Measurements from ENCODE around the gene LANCL2.
A peak's percentile ranks its signal among the peaks of the same experiment; 100 is the strongest.

Gene LANCL2

DNA sequence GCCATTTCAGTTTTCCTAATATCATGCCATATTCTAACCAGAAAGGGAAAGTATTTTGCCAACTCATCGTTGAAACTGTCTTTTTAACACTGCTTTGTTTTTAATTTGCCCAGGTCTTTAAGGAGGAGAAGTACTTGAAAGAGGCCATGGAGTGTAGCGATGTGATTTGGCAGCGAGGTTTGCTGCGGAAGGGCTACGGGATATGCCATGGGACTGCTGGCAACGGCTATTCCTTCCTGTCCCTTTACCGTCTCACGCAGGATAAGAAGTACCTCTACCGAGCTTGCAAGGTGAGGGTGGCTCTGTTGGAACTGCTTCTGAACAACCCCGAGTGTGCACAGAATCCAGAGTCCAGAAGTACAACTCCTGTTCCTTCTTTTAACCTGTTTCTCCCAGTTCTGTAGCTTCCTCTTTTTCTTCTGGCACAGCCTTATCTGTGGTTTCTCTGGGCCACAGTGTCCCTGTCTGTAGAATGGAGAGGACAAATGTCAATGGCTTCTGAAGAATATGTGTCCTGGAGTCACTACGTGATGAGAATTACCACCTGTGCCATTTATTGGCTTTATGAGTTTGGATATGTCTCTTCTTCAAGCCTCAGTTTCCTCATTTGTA lies 60.1 kb downstream of the LANCL2 start:
- peaks cover 9% of the 10 kb centered on the region for H3K36me3 Mint-ChIP-seq (ENCODE audit: insufficient read depth)
- H3K4me1 Mint-ChIP-seq (ENCODE audit: low read depth in 2 of 2): peaks cover 0 to 2% of the 10 kb centered on the region in 2 donors
- ATAC-seq (replicated peaks) (no peak), DNase-seq (no peak)
- H3K27me3 Mint-ChIP-seq: no peaks in the 10 kb centered on the region
- no peak overlapping the region for H3K27ac Mint-ChIP-seq
- H3K9me3 Mint-ChIP-seq: no peaks in the 10 kb centered on the region
- H3K4me3 Mint-ChIP-seq: no peak overlapping the region

DNA sequence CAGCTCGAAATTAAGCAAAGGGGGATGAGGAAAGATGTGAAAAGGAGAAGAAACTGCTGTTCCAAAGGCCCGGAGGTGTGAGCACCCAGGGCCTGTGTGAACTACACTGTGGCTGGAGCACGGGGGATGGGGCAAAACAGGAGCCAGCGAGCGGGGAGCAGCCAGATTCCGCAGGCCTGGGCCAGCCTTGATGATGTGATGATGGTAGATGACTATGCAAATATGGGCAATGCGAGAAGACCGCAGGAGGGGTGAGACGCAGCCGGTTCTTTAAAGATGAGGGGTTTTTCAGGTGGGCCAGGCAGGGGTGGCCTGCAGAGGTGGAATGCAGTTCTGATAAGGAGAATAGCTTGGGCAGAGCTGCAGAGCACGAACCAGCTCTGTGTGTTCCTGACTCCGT lies 61.5 kb downstream of the LANCL2 start:
- ATAC-seq (replicated peaks) (no peak), DNase-seq (no peak)
- peaks cover 9% of the 10 kb centered on the region for H3K36me3 Mint-ChIP-seq (ENCODE audit: insufficient read depth)
- no peak overlapping the region for H3K4me3 Mint-ChIP-seq
- H3K27me3 Mint-ChIP-seq: no peaks in the 10 kb centered on the region
- no peaks in the 10 kb centered on the region for H3K9me3 Mint-ChIP-seq
- peaks cover 0 to 2% of the 10 kb centered on the region in 2 donors for H3K4me1 Mint-ChIP-seq (ENCODE audit: low read depth in 2 of 2)
- H3K27ac Mint-ChIP-seq: no peak overlapping the region

DNA sequence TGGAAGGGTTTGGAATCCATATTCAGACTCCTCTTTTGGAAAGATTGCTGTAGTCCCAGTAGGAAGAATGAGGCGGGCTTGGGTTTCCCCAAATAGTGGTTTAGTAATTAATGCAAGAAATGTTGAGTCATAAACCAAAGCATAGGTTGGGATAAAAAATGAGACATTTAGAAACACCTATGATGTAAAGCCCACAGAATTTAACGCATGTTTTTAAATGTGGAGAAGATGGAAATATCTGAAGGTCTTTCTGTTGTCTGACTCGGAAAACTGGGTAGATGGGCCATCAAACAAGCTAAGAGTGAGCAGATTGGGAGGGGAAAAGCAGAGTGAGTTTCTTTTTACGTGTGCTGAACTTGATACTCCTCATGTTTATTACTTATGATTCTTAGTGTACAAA lies 62.2 kb downstream of the LANCL2 start:
- no peak for ATAC-seq (replicated peaks)
- H3K4me3 Mint-ChIP-seq: no peak overlapping the region

DNA sequence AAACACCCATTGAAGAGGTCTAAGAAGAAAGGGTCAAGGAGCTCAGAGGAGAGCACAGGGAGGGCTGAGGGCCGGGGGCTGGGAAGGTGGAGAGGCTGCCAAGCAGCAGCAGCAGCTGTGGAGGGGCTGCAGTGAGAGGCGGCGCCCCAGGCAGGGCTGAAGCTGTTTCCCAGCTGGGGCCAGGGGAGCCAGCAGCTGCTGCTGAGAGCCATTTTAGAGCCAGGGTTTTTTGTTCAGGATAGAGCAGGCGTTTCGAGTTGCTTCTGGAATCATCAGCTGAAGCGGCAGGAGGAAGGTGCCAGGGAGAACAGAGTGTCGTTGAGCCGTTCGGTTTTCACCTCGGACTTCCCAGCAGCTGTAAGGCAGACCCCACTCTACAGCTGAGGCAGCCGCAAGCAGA lies 62.7 kb downstream of the LANCL2 start:
- Mint-ChIP-seq H3K36me3 (ENCODE audit: insufficient read depth) (peaks cover 6% of the 10 kb centered on the region), H3K4me3 (no peak overlapping the region)
- no peak for ATAC-seq (replicated peaks)

More for the DNA sequence above, 62.2 kb downstream of the LANCL2 start:
- no peaks in the 10 kb centered on the region for H3K9me3 Mint-ChIP-seq
- peak overlapping the region in 1 of 2 donors; percentile 26 for H3K27ac Mint-ChIP-seq
- DNase-seq: no peak
- H3K36me3 Mint-ChIP-seq (ENCODE audit: insufficient read depth): peaks cover 6% of the 10 kb centered on the region
- H3K4me1 Mint-ChIP-seq (ENCODE audit: low read depth in 2 of 2): peaks cover 0 to 2% of the 10 kb centered on the region in 2 donors
- H3K27me3 Mint-ChIP-seq: no peaks in the 10 kb centered on the region

DNA sequence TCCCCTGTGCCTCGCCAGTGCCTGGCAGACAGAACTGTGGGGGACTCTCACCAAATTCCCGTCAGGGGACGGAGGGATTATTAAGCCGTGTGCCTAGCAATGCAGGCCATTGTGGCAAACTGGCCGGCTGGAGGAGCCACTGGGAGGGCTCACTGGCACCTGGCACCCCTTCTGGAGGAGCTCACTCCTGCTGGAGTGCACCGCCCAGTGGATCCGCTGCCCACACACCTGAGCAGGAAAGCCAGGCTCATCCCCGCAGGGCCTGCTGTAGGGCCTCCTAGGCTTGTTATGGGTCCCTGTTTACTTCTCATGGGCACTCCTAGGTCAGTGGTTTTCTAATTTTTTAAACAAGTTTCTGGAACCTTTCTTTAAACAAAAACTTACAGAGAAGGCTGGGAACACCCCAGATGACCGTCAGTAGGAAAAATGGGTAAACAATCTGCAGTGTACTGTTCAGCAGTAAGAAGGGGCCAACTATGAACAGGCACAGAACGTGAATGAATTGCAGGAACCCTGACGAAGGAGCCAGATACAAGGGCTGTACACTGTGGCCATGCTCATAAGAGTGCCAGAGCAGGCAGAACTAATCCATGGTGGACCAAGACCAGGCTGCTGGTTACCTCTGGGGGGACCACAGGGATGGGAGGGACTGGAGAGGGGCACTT lies 64.8 kb downstream of the LANCL2 start:
- Mint-ChIP-seq H3K9me3 (no peaks in the 10 kb centered on the region), H3K4me1 (ENCODE audit: low read depth in 2 of 2) (peaks cover 4 to 7% of the 10 kb centered on the region in 2 donors), H3K27me3 (no peaks in the 10 kb centered on the region), H3K27ac (peak overlapping the region in 1 of 2 donors; percentile 62), H3K36me3 (ENCODE audit: insufficient read depth) (peaks cover 6% of the 10 kb centered on the region), H3K4me3 (no peak overlapping the region)
- no peak for DNase-seq
- no peak for ATAC-seq (replicated peaks)

More for the DNA sequence above, 62.7 kb downstream of the LANCL2 start:
- Mint-ChIP-seq H3K9me3 (no peaks in the 10 kb centered on the region), H3K4me1 (ENCODE audit: low read depth in 2 of 2) (peaks cover 2% of the 10 kb centered on the region in 2 donors), H3K27me3 (no peaks in the 10 kb centered on the region), H3K27ac (peak overlapping the region in 1 of 2 donors; percentile 26)
- no peak for DNase-seq

DNA sequence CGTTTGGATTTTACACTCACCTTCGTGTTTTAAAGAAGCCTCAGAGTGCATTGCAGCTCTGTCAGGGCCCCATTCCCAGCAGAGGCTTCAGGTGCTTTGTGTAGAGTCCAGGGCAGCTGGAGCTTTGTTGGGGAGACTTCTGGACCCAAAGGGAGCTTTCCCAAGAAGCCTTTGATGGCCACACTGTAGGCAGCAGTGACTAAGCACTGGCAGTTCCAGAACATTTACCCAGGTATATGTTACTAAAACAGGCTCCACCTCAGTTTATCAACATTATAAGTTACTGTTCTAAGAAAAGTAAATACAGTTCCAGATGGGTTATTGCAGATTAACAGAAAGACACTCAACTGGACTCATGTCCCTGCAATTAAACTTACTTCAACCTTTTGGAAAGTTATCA lies 66.8 kb downstream of the LANCL2 start:
- H3K4me1 Mint-ChIP-seq (ENCODE audit: low read depth in 2 of 2): peaks cover 4 to 9% of the 10 kb centered on the region in 2 donors

DNA sequence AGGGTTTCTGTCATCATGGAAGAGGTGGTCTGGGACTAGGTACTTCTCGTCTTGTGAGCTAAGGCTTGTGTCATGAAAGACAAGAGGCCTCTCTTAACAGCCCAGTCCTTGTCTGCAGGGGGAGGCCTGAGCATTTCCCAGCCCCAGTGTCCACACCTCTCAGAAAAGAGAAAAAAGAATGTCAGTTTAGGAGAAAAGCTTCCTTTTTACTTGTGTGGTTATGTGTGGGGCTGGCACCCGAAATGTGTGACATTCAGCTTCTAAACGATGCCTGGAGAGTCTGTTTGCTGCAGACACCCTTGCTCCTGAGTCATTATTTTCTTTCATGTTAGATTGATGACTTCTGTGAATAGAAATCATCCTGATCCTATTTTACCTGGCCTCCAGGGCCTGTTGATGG lies 67.4 kb downstream of the LANCL2 start:
- Mint-ChIP-seq H3K9me3 (no peaks in the 10 kb centered on the region), H3K27ac (peak overlapping the region; percentile 6 to 25), H3K27me3 (no peaks in the 10 kb centered on the region), H3K36me3 (ENCODE audit: insufficient read depth) (peaks cover 10% of the 10 kb centered on the region), H3K4me1 (ENCODE audit: low read depth in 2 of 2) (peaks cover 4 to 9% of the 10 kb centered on the region in 2 donors), H3K4me3 (no peak overlapping the region)
- ATAC-seq (replicated peaks) (no peak), DNase-seq (no peak)

More for the DNA sequence above, 66.8 kb downstream of the LANCL2 start:
- Mint-ChIP-seq H3K27me3 (no peaks in the 10 kb centered on the region), H3K4me3 (no peak overlapping the region), H3K27ac (no peak overlapping the region), H3K9me3 (no peaks in the 10 kb centered on the region), H3K36me3 (ENCODE audit: insufficient read depth) (peaks cover 10% of the 10 kb centered on the region)
- ATAC-seq (replicated peaks) (no peak), DNase-seq (no peak)

DNA sequence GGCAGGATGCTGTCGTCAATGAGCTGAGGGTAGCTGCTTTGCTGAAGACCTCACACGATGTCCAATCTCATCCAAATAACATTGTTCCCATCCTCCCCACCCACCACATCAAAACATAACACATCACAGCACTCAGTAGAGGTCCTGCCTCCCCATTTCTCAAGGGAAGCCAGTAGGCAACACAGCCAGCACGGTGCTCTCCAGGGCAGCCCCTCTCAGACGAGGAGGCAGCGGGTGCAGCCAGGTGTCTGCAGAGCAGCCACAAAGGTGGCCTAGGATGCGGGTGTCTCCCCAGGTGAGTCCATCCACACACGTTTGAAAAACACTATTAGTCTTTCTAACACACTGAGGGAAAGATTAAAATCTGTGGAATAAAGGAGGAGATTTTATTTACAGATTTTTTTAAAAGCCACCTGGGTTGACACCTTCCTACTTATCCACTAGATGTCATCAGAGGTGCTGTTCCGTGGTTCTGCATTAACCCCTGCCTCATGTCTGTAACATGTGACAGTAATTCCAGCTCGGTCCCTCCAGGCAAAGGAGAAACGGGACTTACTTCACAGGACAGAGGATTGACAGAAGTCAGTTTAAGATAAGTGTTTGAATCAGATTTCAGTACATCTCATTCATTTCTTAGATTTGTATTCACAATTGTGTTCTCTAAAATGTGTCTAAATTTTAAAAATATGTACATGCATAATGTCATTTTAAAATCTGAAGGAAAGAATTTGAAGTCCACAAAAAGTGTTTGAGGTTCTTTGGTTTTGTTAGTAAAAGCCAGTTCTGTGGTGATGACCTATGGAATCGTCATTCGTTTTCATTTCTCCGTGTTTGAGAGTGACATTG lies 68.0 kb downstream of the LANCL2 start:
- no peak overlapping the region for H3K4me3 Mint-ChIP-seq

DNA sequence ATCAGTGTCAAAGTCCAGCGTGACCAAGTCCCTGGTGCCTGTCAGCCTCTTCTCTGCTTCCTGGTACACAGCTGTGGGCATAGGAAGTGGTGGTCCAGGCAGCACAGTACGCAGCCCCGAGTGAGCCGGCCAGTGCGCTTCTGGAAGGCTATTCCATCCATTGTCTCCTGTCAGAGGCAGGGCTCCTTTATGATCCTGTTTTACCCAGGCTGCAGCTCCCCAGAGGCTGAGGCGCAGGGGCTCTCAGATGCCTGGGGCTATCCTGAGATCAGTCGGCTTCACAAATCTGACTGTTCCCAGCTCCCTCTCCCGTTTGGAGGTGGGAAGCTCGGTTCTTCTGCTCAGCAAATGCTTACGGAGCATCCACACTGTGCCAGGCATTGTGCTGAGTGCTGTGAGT lies 70.3 kb downstream of the LANCL2 start:
- H3K4me1 Mint-ChIP-seq (ENCODE audit: low read depth in 2 of 2): peaks cover 11 to 22% of the 10 kb centered on the region in 2 donors
- no peak overlapping the region for H3K27ac Mint-ChIP-seq
- H3K4me3 Mint-ChIP-seq: no peak overlapping the region
- H3K9me3 Mint-ChIP-seq: no peaks in the 10 kb centered on the region
- peaks cover 10% of the 10 kb centered on the region for H3K36me3 Mint-ChIP-seq (ENCODE audit: insufficient read depth)
- DNase-seq: no peak
- no peak for ATAC-seq (replicated peaks)
- H3K27me3 Mint-ChIP-seq: no peaks in the 10 kb centered on the region

More for the DNA sequence above, 68.0 kb downstream of the LANCL2 start:
- DNase-seq (no peak), ATAC-seq (replicated peaks) (peak; percentile 44)
- no peaks in the 10 kb centered on the region for H3K27me3 Mint-ChIP-seq
- peaks cover 4 to 9% of the 10 kb centered on the region in 2 donors for H3K4me1 Mint-ChIP-seq (ENCODE audit: low read depth in 2 of 2)
- no peaks in the 10 kb centered on the region for H3K9me3 Mint-ChIP-seq
- peak overlapping the region; percentile 6 to 25 for H3K27ac Mint-ChIP-seq
- H3K36me3 Mint-ChIP-seq (ENCODE audit: insufficient read depth): peaks cover 10% of the 10 kb centered on the region

DNA sequence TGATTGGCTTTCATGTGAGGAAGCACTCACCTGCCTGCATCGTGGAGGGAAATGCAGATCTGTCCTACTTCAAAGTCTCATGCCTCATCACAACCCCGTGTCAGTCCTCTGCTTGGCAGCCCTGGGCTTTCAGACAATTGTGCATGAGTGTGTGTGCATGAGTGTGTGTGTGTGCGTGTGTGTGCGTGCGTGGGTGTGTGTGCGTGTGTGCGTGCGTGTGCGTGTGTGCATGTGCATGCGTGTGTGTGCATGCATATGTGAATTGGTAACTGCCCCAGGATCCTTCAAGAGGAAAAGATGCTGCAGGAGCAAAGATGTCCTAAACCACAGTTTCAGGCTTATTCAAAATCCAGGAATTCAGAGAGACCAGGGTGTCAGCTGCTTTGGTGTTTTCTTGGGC lies 71.3 kb downstream of the LANCL2 start:
- no peak for ATAC-seq (replicated peaks)
- Mint-ChIP-seq H3K27ac (peak overlapping the region; percentile 10 to 32), H3K27me3 (no peaks in the 10 kb centered on the region), H3K9me3 (no peaks in the 10 kb centered on the region), H3K4me3 (no peak overlapping the region), H3K4me1 (ENCODE audit: low read depth in 2 of 2) (peaks cover 11 to 22% of the 10 kb centered on the region in 2 donors), H3K36me3 (ENCODE audit: insufficient read depth) (peaks cover 10% of the 10 kb centered on the region)
- no peak for DNase-seq

DNA sequence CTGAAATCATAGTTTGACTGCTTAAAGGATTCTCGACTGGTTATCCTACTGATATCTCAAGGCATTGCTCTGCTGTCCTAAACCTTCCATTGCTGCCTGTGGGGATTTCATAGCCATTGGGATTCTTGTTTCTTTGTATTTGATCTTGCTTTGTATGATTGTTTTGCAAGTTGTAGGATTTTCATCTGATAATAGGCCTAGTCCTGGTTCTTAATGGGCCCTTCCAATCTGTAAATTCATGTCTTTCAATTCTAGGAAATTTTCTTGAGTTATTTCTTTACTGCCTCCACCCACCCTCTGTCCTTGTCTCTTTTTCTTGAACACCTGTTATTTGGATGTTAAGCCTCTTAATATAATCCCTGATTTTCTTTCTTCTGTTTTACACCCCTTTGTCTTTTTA lies 72.2 kb downstream of the LANCL2 start:
- Mint-ChIP-seq H3K27ac (peak overlapping the region in 1 of 2 donors; percentile 10), H3K36me3 (ENCODE audit: insufficient read depth) (peaks cover 10% of the 10 kb centered on the region), H3K27me3 (no peaks in the 10 kb centered on the region), H3K9me3 (no peaks in the 10 kb centered on the region), H3K4me1 (ENCODE audit: low read depth in 2 of 2) (peaks cover 11 to 22% of the 10 kb centered on the region in 2 donors), H3K4me3 (no peak overlapping the region)
- DNase-seq: no peak
- ATAC-seq (replicated peaks): no peak

DNA sequence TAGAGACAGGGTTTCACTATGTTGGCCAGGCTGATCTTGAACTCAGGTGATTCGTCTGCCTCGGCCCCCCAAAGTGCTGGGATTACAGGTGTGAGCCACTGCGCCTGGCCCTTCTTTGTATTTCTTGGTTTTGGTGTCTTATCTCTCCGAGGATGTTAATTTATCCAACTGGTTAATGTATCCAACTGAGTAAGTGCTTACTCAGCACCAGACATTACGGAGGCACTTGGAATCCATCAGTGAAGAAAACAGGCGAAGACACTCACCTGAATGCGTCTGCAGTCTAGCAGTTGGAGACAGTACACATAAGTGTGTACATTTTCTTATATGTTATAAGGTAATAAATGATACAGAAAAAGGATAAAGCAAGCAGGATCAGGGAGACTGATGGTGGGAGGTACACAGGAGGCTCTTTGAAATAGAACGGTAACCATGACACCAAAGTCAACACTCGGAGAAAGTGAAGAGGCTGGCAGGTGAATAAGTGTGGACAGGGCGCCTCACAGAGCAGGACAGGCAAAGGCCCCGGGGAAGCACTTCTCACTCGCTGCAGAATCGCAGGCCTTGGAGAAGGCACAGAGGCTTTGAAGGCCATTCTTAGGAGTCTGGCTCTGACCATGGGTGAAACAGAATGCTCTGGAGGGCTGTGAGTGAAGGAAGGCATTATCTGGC lies 73.1 kb downstream of the LANCL2 start:
- peaks cover 10% of the 10 kb centered on the region for H3K36me3 Mint-ChIP-seq (ENCODE audit: insufficient read depth)
- H3K4me1 Mint-ChIP-seq (ENCODE audit: low read depth in 2 of 2): peaks cover 6 to 19% of the 10 kb centered on the region in 2 donors
- H3K27ac Mint-ChIP-seq: peak overlapping the region in 1 of 2 donors; percentile 50
- no peaks in the 10 kb centered on the region for H3K9me3 Mint-ChIP-seq
- no peaks in the 10 kb centered on the region for H3K27me3 Mint-ChIP-seq
- no peak overlapping the region for H3K4me3 Mint-ChIP-seq
- DNase-seq (no peak), ATAC-seq (replicated peaks) (no peak)
